SIG-M5 treated with dmso at 0.1 percent for 504 hours (cell line): ENCODE results near the gene STAT5A.

Experiments used
- DNase-seq: peaks from one replicate; lab custom pipeline; 2025; ENCODE audit not compliant: unreplicated experiment; lab: John Stamatoyannopoulos, UW

The STAT5A gene

DNA sequence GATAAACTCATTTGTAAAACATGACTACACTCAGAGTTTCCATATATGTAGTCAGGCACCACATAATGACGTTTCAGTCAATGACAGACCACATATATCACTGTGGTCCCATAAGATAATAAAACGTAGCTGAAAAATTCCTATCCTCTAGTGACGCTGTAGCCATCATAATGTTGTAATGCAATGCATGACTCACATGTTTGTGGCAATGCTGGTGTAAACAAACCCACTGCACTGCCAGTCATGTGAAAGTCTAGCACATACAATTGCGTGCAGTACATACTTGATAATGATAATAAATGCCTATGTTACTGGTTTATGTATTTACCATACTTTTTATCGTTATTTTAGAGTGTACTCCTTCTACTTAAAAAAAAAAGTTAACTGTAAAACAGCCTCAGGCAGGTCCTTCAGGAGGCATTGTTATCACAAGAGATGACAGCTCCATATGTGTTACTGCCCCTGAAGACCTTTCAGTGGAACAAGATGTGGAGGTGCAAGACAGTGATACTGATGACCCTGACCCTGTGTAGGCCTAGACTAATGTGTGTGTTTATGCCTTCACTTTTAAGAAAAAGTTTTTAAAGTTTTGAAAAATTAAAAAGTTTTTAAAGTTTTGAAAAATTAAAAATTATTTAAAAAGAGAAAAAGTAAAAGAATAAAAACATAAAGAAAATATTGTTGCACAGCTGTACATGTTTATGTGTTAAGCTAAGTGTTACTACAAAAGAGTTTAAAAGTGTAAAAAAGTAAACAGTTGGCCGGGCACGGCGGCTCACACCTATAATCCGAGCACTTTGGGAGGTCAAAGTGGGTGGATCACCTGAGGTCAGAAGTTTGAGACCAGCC lies 21.2 kb upstream of the STAT5A start:
- DNase-seq = no peak

DNA sequence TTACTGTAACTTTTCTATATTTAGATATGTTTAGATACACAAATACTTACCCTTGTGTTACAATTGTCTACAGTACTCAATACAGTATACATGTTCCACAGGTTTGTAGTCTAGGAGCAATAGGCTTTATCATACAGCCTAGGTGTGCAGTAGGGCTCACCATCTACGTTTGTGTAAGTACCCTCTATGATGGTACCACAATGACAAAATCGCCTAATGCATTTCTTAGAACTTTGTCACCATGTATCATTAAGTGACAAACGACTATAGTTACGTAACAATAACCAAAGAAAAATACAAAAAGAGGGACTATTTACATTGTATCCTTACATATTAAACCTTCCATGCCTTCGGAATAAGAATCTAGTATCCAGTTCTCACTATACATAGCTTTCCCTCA lies 20.1 kb upstream of the STAT5A start:
- no peak for DNase-seq

- DNase-seq = no peak
Measured at GRCh38 chr17:42270170-42270535, 18.1 kb upstream of the STAT5A start.

- DNase-seq = no peak
Measured at GRCh38 chr17:42270596-42270995, 17.7 kb upstream of the STAT5A start.

- DNase-seq = no peak
Measured at GRCh38 chr17:42271006-42271778, 17.1 kb upstream of the STAT5A start.

DNA sequence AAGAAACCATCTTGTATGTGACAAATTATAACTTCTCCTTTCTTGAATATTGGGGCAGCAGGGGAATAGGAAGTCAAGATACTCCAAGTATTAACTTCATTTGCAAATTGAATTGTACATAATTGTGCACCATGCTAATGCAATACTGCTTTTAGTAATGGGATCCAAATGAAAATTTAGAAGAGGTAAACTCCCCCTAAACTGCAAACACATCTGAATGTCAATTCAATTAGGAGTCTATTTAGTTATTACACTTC lies 16.6 kb upstream of the STAT5A start:
- no peak for DNase-seq

GRCh38 chr17:42272162-42272907 lies 16.0 kb upstream of the STAT5A start:
- DNase-seq = no peak

- peak; percentile 29 for DNase-seq
Measured at GRCh38 chr17:42273474-42274252, 14.6 kb upstream of the STAT5A start.

- no peak for DNase-seq
Measured at GRCh38 chr17:42274253-42274542, 14.1 kb upstream of the STAT5A start.

DNA sequence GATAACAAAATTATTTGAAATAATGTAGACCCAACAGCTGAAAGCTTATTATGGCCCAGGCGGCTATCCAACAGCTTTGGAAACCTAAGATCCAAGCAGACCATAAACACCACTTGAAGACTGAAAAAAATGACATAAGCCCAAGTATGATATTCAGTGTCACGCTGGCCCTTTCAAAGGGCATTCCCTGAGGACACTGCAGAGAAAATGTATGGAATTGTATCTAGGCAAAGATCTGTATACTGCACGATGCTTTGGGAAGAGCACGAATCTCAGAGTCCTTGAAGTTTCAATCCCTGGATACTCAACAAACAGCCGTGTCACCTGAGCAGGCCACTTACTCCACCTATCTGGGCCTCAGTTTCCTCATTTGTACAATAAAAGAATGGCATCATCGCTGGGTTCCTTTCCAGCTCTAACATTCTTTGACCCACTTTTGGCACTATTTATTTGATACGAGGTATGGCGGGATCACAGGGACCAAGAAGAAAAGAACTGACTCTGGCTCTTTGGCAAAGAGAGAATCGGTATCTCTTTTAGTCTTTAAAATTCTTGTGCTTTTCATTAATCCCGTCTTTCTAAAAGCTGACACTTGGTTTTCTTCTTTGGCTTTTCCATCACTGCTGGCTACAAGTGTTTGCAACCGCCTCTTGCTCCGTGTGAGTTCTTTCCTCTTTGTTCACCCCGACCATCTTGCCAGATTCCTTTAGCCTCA lies 13.3 kb upstream of the STAT5A start:
- no peak for DNase-seq

- peak; percentile 34 for DNase-seq
Measured at GRCh38 chr17:42275527-42276358, 12.6 kb upstream of the STAT5A start.

DNA sequence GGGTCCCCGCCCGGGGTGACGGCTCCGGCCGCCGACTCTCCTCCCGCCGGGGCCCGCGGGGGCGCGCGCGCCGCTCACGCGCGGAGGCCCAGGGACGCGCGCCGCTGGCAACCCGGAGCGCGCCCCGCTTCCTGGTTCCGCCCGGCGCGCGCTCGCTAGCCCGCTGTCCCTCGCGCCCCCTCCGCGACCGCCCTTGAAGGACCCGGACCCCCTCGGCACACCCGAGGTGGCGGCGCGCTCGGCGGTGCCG lies 12.0 kb upstream of the STAT5A start, which contains the start of gene STAT5B:
STAT5B (minus strand) TSS at position 33 of the 250 bp plus-strand sequence. CDS start 44,264 bp downstream, outside the sequence.
- peak; percentile 63 for DNase-seq

- DNase-seq = no peak
Measured at GRCh38 chr17:42276609-42277341, 11.5 kb upstream of the STAT5A start.

GRCh38 chr17:42277342-42277712 lies 11.0 kb upstream of the STAT5A start:
- no peak for DNase-seq

DNA sequence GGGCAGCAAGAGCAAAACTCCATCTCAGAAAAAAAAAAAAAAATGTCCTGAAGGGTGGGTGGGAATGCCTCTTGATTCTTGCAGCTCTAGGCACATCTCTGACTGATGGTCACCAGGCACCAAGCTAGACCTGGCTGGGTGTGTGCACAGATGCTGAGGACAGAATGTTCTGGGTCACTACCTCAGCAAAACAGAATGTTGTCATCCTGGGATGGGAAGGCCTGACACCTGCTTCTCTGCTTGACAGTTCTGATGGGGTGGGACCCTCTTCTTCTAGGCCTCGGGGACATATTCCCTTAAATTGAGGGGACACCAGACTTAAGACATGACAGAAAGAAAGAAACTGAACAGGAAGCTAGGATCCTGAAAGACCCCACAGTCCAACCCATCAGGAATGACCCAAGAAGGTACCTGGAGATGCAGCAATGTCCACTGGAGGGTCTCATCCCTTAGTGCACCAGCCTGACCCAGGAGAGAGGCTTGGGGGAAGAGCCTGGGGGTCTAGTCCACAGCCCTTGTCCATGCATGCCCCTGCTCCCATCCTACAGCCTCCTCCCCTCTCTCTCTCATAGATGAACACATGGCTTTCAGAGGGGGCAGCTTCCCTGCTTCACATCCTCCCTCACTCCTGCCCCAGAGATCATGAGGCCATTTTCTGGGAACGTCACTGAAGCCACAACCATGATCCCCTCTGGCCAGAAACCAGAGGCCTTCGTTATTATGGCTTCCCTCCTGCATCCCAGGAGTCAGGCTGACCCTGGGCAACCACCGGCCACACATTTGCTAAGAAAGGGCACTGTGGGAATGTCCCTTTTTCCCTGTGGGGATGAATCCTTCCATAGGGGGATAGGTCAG lies 8.3 kb upstream of the STAT5A start:
- no peak for DNase-seq

- no peak for DNase-seq
Measured at GRCh38 chr17:42281571-42282096, 6.7 kb upstream of the STAT5A start.

GRCh38 chr17:42282478-42283080 lies 5.7 kb upstream of the STAT5A start:
- DNase-seq = no peak
